ENCODE data around the gene SLC10A7. TPM values are rescaled to one million over a fixed set of nuclear protein-coding genes. Genes with fewer than 3 reads are reported as not detected.

SLC10A7 gene
- total and polyA plus RNA-seq, 10 donors, result 1.8 to 33.2 (median 18.4) TPM

GRCh38 chr4:146299607-146300006, 222.1 kb downstream of the SLC10A7 start:
- Histone ChIP-seq H3K9me3 (no peaks in the 10 kb centered on the region), H3K27ac (no peak overlapping the region), H3K4me3 (no peak overlapping the region), H3K27me3 (replicated peaks in 1 of 7) (no peaks in the 10 kb centered on the region), H3K36me3 (peaks cover 0 to 4% (median 0%) of the 10 kb centered on the region in 6 donors), H3K4me1 (no peaks in the 10 kb centered on the region)
- intact Hi-C loops (cut with DNase I; ENCODE audit: low total_unique reads), result no loop called here
- no peak for DNase-seq
- no peak for TF ChIP-seq POLR2A (IDR thresholded peaks at IDR 0.05)
- TF ChIP-seq POLR2AphosphoS5 (IDR thresholded peaks at IDR 0.05), result no peak
- TF ChIP-seq CTCF (IDR thresholded peaks at IDR 0.05 in 8 of 11, conservative IDR thresholded peaks at IDR 0.05 in 3 of 11), result no peak
- WGBS, 5 donors, result 93 to 99% (median 97%) methylated on average over 3 of the region's 3 CpGs

- peaks cover 0 to 5% (median 0%) of the 10 kb centered on the region in 6 donors for H3K36me3 ChIP-seq
- no peaks in the 10 kb centered on the region for H3K27me3 ChIP-seq (replicated peaks in 1 of 7)
- no peaks in the 10 kb centered on the region for H3K9me3 ChIP-seq
- no peak overlapping the region for H3K4me3 ChIP-seq
- WGBS, 5 donors, result 85 to 91% (median 88%) methylated on average over 2 of the region's 2 CpGs
- no peak for TF ChIP-seq POLR2AphosphoS5 (IDR thresholded peaks at IDR 0.05)
- no peak for TF ChIP-seq CTCF (IDR thresholded peaks at IDR 0.05 in 8 of 11, conservative IDR thresholded peaks at IDR 0.05 in 3 of 11)
- no peak for TF ChIP-seq POLR2A (IDR thresholded peaks at IDR 0.05)
- DNase-seq, result no peak
- H3K27ac ChIP-seq, result no peak overlapping the region
- no peaks in the 10 kb centered on the region for H3K4me1 ChIP-seq
- intact Hi-C loops (cut with DNase I; ENCODE audit: low total_unique reads), result no loop called here
Measured at GRCh38 chr4:146294776-146295175, 227.0 kb downstream of the SLC10A7 start.

GRCh38 chr4:146292508-146292907, 229.2 kb downstream of the SLC10A7 start:
- Histone ChIP-seq H3K4me1 (peaks cover 0 to 5% (median 0%) of the 10 kb centered on the region in 6 donors), H3K36me3 (peaks cover 0 to 18% (median 1%) of the 10 kb centered on the region in 6 donors), H3K27ac (no peak overlapping the region), H3K4me3 (no peak overlapping the region), H3K9me3 (no peaks in the 10 kb centered on the region), H3K27me3 (replicated peaks in 1 of 7) (no peaks in the 10 kb centered on the region)
- intact Hi-C loops (cut with DNase I; ENCODE audit: low total_unique reads), result no loop called here
- TF ChIP-seq CTCF (IDR thresholded peaks at IDR 0.05 in 8 of 11, conservative IDR thresholded peaks at IDR 0.05 in 3 of 11) (no peak), POLR2A (IDR thresholded peaks at IDR 0.05) (no peak), POLR2AphosphoS5 (IDR thresholded peaks at IDR 0.05) (no peak)
- DNase-seq, result no peak
- 45 to 89% (median 83%) methylated on average over 2 of the region's 2 CpGs for whole genome bisulfite sequencing, 5 donors

GRCh38 chr4:146291313-146291712, 230.4 kb downstream of the SLC10A7 start:
- Histone ChIP-seq H3K4me1 (peaks cover 0 to 6% (median 0%) of the 10 kb centered on the region in 6 donors), H3K27ac (no peak overlapping the region), H3K27me3 (replicated peaks in 1 of 7) (no peaks in the 10 kb centered on the region), H3K36me3 (peaks cover 0 to 29% (median 1%) of the 10 kb centered on the region in 6 donors), H3K4me3 (no peak overlapping the region), H3K9me3 (no peaks in the 10 kb centered on the region)
- no peak for DNase-seq
- intact Hi-C loops (cut with DNase I; ENCODE audit: low total_unique reads), result no loop called here
- 95 to 100% (median 96%) methylated on average over 1 of the region's 1 CpG for WGBS, 5 donors
- no peak for TF ChIP-seq CTCF (IDR thresholded peaks at IDR 0.05 in 8 of 11, conservative IDR thresholded peaks at IDR 0.05 in 3 of 11)
- no peak for TF ChIP-seq POLR2A (IDR thresholded peaks at IDR 0.05)
- no peak for TF ChIP-seq POLR2AphosphoS5 (IDR thresholded peaks at IDR 0.05)
